GM18505 (cell line): ENCODE results near the gene KSR2.

ENCODE experiments used
- ATAC-seq: cut with Tn5 transposase; IDR thresholded peaks from one replicate; pipeline ENCODE4 v1.9.1; 2021; ENCODE audit not compliant: unreplicated experiment
- POLR2A ChIP-seq: IDR thresholded peaks from 4 replicates; pipeline ENCODE4 v1.6.1; 2011; ENCODE audit warnings: borderline replicate concordance; ENCODE audit not compliant: insufficient read depth, insufficient read length; ENCODE audit errors: extremely low read depth

The KSR2 gene

DNA sequence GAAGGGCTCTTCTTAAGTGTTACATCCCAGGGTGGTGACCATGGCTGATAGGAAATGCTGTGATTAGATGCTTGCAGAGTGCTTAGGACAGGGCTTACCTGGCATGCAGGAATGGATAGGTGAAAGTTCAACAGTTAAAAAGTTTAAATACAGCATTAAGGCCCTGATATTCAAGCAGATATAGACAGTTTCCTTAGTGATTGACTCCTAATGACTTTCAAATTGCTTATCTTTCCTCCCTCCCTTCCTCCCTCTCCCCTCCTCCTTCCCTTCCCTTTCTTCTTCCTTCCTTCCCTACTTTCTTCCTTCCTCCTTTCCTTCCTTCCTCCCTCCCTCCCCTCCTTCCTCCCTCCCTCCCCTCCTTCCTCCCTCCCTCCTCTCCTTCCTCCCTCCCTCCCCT lies 362.8 kb downstream of the KSR2 start:
- TF ChIP-seq POLR2A, result no peak
- ATAC-seq, result no peak

DNA sequence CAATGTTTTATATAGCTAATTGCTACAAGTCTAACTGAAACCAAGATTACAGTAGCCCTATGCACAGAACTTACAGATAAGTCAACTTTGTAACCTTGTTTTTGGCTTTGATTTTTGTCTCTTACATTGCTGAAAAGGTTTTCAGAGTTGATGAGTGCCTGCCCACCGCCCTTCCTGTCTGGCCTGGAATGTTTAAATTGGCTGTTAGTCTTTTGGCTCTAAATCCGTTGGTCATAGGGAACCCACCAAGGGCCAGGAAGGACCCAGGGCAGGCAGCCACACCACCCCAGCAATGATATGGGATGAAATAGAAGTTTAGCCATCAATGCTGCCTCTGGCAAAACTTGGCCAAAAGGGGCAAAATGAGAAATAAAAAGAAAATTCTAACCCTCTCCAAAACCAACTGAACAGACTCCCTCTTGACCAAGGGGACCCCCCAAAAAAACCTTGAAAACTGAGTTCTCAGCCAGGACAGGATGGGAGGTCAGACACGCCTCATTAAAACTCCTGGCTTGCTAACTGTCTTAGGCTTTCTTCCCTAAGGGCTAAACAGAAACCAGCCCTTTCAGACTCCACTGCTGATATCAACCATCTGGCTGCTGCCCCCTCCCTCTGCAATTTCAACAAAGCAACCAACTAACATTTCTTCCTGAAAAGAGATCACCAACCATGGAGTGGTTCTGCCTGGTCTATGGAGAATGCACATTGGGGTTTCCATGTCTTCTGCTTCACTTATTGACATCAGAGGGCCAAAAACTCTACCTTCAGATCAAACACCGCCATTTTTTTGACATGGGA lies 365.3 kb downstream of the KSR2 start:
- ATAC-seq, result no peak
- no peak for TF ChIP-seq POLR2A

DNA sequence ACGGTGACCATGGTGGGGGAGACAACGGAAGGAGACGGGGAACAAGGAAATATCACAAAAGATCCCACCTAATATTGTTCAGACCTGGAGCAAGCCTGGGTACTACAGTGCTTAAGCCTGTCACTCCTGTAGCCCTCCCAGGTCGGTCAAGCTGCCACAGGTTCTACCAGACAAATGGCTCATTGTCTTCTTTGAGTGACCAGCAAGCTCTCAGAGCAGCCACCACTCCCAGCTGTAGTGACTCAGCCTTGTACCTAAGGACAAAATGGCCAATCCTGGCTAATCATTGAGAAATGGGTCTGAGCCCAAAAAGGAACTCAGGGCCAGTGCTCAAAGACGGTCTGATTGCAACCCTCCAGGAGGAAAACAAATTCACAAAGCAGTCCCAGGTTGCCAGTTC lies 368.9 kb downstream of the KSR2 start:
- no peak for TF ChIP-seq POLR2A
- no peak for ATAC-seq

DNA sequence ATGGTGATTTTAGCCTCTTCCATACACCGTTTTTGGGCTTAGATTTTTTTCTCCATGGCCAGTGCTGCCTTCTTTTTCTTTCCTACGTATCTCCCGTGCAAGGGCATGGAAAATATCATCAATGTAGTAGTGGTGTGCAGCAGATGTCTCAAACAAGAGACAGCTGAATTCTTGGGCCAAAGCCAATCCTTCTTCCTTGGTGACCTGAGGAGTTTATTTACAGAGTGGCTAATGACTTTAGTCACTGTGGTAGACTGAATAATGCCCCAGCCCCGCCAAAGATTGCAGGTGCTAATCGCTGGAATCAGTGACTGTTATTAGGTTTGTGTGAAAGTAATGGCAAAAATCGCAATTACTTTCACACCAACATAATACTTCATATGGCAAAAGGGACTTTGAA lies 371.8 kb downstream of the KSR2 start:
- no peak for TF ChIP-seq POLR2A
- no peak for ATAC-seq

DNA sequence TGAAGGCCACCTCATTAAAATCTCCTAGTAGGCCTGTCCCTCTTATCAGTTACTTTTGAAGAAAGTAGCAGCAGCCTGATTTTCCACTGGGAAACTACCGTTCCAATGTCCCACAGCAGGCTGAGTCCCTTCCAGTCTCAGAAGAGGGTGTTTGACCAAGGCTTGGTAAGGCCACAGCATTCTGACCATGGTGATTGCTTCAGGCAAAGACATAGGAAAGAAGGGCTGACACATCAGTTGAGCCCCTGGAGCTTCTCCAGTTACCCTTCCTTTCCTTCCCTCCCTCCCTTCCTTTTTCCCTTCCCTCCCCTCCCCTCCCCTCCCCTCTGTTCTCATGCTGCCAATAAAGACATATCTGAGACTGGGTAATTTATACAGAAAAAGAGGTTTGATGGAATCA lies 373.0 kb downstream of the KSR2 start:
- no peak for TF ChIP-seq POLR2A
- ATAC-seq, result no peak

DNA sequence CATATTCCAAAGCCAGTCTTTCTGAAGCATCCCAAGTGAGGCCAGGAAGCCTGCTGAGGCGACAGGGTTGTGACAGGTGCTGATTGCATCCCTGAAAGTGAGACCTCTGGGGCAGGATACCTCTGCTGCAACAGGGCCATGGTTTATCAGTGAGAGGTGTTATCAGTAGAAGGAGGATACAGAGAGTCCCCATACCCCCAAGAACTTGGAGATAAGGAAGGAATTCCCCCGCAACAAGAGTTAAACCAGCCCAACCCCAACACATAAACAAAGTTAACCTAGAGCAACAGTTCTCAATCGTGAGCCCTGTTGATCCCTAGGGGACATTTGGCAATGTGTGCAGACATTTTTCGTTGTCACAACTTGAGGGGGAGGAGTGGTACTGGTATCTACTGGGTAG lies 374.3 kb downstream of the KSR2 start:
- TF ChIP-seq POLR2A, result no peak
- no peak for ATAC-seq

DNA sequence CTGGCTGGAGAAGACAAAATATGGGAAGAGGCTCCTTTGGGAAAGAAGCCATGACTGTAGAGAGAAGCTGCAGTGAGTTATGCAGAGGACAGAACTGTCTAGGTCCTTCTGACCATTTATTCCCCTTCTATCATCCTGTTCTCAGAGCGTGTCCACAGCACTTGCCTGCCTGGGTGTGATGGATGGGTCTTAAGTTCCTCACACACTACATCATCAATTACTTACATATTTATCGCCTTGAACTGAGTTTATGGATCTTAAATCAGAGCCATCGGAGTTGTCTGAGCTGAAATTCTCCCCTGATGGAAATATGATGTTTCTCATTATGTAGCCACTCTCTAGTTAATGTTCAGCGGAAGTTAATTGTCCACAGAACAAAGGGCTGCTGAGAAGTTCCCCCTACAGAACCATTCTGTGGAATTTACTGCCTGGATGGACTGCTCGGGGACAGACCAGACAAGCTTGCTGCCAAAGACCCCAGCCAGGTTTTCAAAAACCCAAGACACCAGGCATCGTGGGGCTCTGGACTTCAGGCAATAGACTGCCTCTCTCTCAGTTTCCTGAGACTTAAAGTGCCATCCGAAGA lies 374.9 kb downstream of the KSR2 start:
- TF ChIP-seq POLR2A, result no peak
- ATAC-seq, result no peak

DNA sequence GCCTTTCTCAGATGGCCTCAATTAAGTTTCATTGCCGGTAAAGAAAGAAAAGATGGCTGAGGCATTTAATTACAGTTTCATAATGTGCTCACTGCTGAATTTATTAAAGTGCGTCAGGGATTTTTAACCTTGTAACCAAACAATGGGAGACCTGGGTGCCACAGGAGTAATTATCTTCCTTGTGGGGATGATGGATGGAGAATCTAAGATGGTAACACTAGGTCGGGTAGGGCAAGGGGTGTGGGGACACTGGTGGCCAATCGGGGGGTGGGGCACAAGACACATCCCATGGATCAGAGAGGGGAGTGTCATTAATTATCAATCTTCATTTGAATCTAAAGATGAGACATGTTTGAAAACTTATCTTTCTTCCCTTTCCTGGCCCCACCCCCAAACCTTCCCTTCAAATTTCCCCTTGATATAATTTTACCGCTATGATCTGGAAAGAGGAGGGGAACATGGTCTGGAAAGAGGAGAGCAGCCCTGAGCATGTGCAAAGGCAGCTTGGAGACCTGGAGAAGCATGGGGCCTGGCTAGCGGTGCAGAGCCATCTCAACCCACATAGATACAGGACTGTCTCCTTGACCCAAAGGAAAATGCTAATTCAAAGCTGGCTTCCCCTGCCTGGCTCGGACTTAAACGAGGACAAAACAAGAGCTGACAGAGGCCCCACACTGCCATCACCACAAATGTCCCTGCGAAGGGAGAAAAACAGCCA lies 376.0 kb downstream of the KSR2 start:
- no peak for TF ChIP-seq POLR2A
- ATAC-seq, result no peak

DNA sequence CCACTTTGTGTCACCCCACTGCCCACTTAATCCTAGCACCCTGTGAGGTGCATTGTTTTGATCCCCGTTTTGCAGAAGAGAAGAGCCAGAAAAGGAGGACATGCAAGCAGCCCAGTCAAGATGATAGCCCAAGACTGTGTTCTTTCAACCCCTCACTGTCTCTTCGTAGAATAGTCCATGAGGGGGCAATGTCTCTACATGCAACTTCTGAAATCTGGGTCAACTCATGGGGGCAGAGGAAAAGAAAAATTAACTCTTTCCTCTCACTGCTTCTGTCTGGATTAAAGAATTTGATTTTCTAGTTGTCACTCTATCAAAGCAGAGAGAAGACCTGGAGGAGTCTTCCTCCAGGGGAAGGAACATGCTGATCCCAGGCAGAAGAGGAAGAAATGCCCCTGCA lies 377.8 kb downstream of the KSR2 start:
- no peak for TF ChIP-seq POLR2A

DNA sequence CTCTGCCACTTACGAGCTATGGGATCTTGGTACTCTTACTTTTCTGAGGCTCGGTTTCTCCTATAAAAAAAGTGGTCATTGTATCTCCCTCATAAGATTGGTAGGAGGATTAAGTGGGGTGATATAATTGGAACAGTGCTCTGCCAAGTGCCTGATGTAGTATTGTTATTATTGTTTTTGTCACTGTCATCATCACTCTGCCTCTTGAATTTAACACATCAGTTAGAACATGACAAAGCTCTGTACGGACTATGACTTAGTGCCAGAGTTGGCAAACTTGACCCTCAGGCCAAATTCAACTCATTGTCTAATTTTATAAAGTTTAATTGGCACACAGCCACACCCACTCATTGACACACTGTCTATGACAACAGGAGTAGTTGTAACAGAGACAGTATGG lies 378.4 kb downstream of the KSR2 start:
- no peak for ATAC-seq
- no peak for TF ChIP-seq POLR2A

More for the DNA sequence above, 377.8 kb downstream of the KSR2 start:
- ATAC-seq, result no peak

DNA sequence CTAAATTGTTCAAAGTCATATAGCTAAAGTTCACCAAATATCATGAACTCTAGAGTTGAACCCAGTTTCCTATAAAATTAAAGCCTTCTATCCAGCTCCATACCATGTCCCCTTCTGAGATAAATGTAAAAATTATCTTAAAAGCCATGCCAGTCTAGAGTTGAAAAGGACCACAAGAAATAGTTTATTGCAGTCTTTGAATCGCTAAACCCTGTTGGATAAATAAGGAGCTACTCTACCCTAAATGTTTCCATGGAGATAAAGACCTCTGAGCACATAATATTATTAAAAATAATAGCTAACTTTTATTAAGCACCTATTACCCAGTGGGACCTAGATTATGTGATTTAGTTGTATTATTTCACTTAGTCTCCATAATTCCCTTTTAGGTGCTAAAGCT lies 379.8 kb downstream of the KSR2 start:
- no peak for TF ChIP-seq POLR2A
- ATAC-seq, result no peak

DNA sequence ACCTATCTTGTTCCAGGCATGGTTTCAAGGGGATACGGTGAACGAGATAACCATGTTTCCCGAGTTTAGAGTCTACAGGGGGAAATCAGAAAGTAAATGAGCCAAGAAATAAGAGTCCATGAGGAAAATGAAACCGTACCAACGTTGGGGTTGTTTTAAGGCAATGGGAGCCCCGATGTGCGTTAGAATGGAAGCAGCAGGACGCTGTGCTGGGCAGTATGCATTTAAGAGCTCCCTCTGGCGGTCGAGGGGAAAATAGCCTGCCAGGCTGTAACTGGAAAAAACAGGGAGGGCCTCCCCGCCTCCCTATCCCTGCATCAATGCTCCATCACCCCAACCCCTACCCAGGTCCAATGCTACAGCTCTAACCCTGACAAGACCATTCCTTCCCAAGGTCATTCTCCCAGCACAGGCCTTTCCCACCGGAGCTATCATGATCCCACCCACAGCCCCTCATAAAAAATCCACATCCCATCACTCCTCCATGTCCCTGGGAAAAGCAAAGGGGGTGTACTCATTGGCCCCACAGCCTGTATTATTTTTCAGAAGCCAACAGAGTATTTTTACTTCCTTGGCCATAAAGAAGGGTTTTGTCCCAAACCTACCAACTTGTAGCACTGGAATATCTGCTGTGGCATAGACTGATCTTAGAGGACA lies 381.0 kb downstream of the KSR2 start:
- no peak for TF ChIP-seq POLR2A
- no peak for ATAC-seq

DNA sequence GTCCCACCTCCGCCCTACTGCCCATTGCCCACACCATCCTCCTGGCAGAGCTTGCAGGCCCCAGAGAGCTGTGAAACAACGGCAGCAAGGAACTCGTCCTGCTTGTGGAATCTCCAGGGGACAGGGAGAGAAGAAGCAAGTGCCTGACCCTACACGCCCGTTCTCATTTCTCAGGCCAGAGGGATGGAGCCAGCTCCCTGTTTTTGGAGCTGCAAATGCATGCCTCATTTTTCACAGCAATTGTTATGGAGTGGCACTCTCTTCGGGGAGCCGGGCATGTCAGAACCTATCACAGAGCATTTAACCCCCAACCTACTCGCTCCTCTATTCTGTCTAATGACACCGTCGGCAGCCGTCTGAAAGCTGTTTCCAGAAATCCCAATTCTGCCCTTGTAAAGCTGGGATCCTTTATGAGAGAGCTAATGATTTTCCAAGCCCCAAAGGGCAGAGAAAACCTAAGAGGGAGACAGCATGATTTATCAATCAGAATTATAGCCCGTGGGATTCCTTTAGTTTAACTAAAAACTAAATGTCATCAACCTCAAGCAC lies 385.0 kb downstream of the KSR2 start:
- no peak for TF ChIP-seq POLR2A
- no peak for ATAC-seq
